ENCODE measurements around the gene IMPA2.
A peak's percentile ranks its signal among the peaks of the same experiment; 100 is the strongest.

Gene IMPA2

DNA sequence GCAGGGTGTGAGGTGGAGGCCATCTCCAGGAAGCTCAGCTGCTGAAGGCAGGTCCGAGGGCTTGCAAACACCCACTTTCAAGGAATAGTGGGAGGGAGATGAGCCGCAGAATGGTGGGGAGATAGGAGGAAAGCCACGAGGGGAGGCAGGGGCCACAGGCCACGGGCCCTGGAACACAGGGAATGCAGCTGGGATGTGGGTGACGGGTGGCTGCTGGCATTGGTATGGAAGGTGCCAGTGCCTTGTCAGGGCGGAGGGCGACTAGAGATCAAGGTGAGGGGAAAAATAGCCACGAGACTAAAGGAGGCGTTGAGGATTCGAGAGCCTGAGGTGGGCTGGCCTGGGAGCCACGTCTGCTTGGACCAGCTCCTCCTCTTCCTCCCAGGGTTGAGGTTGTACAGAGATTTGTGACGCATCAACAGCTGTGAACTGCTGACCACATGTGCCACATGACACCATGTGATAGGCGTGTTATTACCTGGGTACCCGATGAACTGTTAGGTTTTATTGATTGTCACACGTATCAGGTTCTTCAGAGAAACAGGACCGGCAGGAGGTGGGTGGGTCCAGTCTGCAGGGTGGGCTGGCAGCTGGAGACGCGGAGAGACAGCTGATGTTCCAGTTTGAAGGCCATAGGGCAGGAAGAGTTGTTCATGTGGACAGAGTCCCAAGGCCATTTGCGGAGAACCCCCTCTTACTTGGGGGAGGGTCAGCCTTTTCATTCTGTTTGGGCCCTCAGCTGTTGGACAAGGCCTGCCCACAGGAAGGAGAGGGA lies 9.9 kb downstream of the IMPA2 start:
- Mint-ChIP-seq H3K27me3 (ENCODE audit: low read depth) (peaks cover 10% of the 10 kb centered on the region), H3K36me3 (ENCODE audit: low read depth) (no peaks in the 10 kb centered on the region), H3K4me3 (peak overlapping the region in 2 of 3 experiments; percentile 38 to 41), H3K27ac (peak overlapping the region; percentile 76 to 94 (median 82)), H3K4me1 (peaks cover 86% of the 10 kb centered on the region), H3K9me3 (no peaks in the 10 kb centered on the region)
- TF ChIP-seq, protein P1, sequence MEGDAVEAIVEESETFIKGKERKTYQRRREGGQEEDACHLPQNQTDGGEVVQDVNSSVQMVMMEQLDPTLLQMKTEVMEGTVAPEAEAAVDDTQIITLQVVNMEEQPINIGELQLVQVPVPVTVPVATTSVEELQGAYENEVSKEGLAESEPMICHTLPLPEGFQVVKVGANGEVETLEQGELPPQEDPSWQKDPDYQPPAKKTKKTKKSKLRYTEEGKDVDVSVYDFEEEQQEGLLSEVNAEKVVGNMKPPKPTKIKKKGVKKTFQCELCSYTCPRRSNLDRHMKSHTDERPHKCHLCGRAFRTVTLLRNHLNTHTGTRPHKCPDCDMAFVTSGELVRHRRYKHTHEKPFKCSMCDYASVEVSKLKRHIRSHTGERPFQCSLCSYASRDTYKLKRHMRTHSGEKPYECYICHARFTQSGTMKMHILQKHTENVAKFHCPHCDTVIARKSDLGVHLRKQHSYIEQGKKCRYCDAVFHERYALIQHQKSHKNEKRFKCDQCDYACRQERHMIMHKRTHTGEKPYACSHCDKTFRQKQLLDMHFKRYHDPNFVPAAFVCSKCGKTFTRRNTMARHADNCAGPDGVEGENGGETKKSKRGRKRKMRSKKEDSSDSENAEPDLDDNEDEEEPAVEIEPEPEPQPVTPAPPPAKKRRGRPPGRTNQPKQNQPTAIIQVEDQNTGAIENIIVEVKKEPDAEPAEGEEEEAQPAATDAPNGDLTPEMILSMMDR (IDR thresholded peaks at IDR 0.05; ENCODE audit: unreplicated experiment in 3 of 3), result no peak

GRCh38 chr18:11992096-11992790 lies 10.9 kb downstream of the IMPA2 start:
- no peaks in the 10 kb centered on the region for H3K36me3 Mint-ChIP-seq (ENCODE audit: low read depth)
- H3K4me3 Mint-ChIP-seq, result peak overlapping the region in 2 of 3 experiments; percentile 24 to 61
- peak overlapping the region; percentile 82 to 98 (median 96) for H3K27ac Mint-ChIP-seq
- H3K9me3 Mint-ChIP-seq, result no peaks in the 10 kb centered on the region
- peaks cover 9% of the 10 kb centered on the region for H3K27me3 Mint-ChIP-seq (ENCODE audit: low read depth)
- peaks cover 84% of the 10 kb centered on the region for H3K4me1 Mint-ChIP-seq
- TF ChIP-seq, protein P1 (IDR thresholded peaks at IDR 0.05; ENCODE audit: unreplicated experiment in 3 of 3), result no peak

- Mint-ChIP-seq H3K36me3 (ENCODE audit: low read depth) (no peaks in the 10 kb centered on the region), H3K4me1 (peaks cover 86% of the 10 kb centered on the region), H3K9me3 (no peaks in the 10 kb centered on the region), H3K4me3 (peak overlapping the region in 2 of 3 experiments; percentile 49 to 59), H3K27ac (peak overlapping the region; percentile 82 to 98 (median 96)), H3K27me3 (ENCODE audit: low read depth) (peaks cover 5% of the 10 kb centered on the region)
- TF ChIP-seq, protein P1 (IDR thresholded peaks at IDR 0.05; ENCODE audit: unreplicated experiment in 3 of 3), result no peak
Measured at GRCh38 chr18:11993264-11993916, 12.1 kb downstream of the IMPA2 start.

- H3K27ac Mint-ChIP-seq, result peak overlapping the region; percentile 74 to 98 (median 79)
- H3K9me3 Mint-ChIP-seq, result no peaks in the 10 kb centered on the region
- H3K27me3 Mint-ChIP-seq (ENCODE audit: low read depth), result peaks cover 3% of the 10 kb centered on the region
- peaks cover 86% of the 10 kb centered on the region for H3K4me1 Mint-ChIP-seq
- peak overlapping the region; percentile 6 to 58 (median 43) for H3K4me3 Mint-ChIP-seq
- TF ChIP-seq, protein P1 (IDR thresholded peaks at IDR 0.05; ENCODE audit: unreplicated experiment in 3 of 3), result no peak
- no peaks in the 10 kb centered on the region for H3K36me3 Mint-ChIP-seq (ENCODE audit: low read depth)
Measured at GRCh38 chr18:11994336-11994702, 13.0 kb downstream of the IMPA2 start.

GRCh38 chr18:11994703-11995444 lies 13.6 kb downstream of the IMPA2 start:
- TF ChIP-seq, protein P1 (IDR thresholded peaks at IDR 0.05; ENCODE audit: unreplicated experiment in 3 of 3), result no peak
- peak overlapping the region; percentile 74 to 98 (median 79) for H3K27ac Mint-ChIP-seq
- peaks cover 82% of the 10 kb centered on the region for H3K4me1 Mint-ChIP-seq
- H3K27me3 Mint-ChIP-seq (ENCODE audit: low read depth), result peaks cover 3% of the 10 kb centered on the region
- H3K4me3 Mint-ChIP-seq, result peak overlapping the region in 2 of 3 experiments; percentile 37 to 58
- no peaks in the 10 kb centered on the region for H3K9me3 Mint-ChIP-seq
- H3K36me3 Mint-ChIP-seq (ENCODE audit: low read depth), result no peaks in the 10 kb centered on the region
